Muscle layer of colon (tissue), 2 donors: ENCODE measurements around the gene TRDN.

Experiments used
- H3K27ac ChIP-seq: one replicate; pipeline ENCODE4 v1.7.0; 2013; ENCODE audit warnings: low read depth, mild to moderate bottlenecking, low read length, moderate library complexity
- H3K27me3 ChIP-seq, 2 donors: one replicate each; pipeline ENCODE4 v1.7.0; 2013; ENCODE audit warnings: low read length in 2 of 2, mild to moderate bottlenecking in 2 of 2; ENCODE audit not compliant: insufficient read depth in 2 of 2, control insufficient read depth in 1 of 2
- H3K36me3 ChIP-seq: one replicate; pipeline ENCODE4 v1.7.0; 2013; ENCODE audit warnings: mild to moderate bottlenecking, low read length; ENCODE audit not compliant: insufficient read depth
- H3K4me1 ChIP-seq: one replicate; pipeline ENCODE4 v1.7.0; 2013; ENCODE audit warnings: mild to moderate bottlenecking, low read length; ENCODE audit not compliant: insufficient read depth
- H3K4me3 ChIP-seq, 2 donors: one replicate each; pipeline ENCODE4 v1.7.0; 2013; ENCODE audit warnings: low read length in 2 of 2, low read depth in 1 of 2, mild to moderate bottlenecking in 1 of 2, moderate library complexity in 1 of 2
- H3K9ac ChIP-seq: one replicate; pipeline ENCODE4 v1.7.0; 2013; ENCODE audit warnings: low read length
- H3K9me3 ChIP-seq: one replicate; pipeline ENCODE4 v1.7.0; 2013; ENCODE audit warnings: mild to moderate bottlenecking, low read length
- donor health status: abdominal sarcoma.
- donor health status: Adenocarcinoma of cecum.

TRDN gene

GRCh38 chr6:123527406-123527805 lies 109.3 kb downstream of the TRDN start:
- no peak overlapping the region for H3K9ac ChIP-seq
- no peaks in the 10 kb centered on the region for H3K36me3 ChIP-seq
- H3K9me3 ChIP-seq, result no peaks in the 10 kb centered on the region
- H3K4me1 ChIP-seq, result no peaks in the 10 kb centered on the region
- no peaks in the 10 kb centered on the region for H3K27me3 ChIP-seq
- H3K27ac ChIP-seq, result no peak overlapping the region
- no peak overlapping the region for H3K4me3 ChIP-seq

GRCh38 chr6:123526128-123526527 lies 110.6 kb downstream of the TRDN start:
- H3K36me3 ChIP-seq, result no peaks in the 10 kb centered on the region
- H3K27ac ChIP-seq, result no peak overlapping the region
- H3K27me3 ChIP-seq, result no peaks in the 10 kb centered on the region
- no peaks in the 10 kb centered on the region for H3K4me1 ChIP-seq
- H3K9ac ChIP-seq, result no peak overlapping the region
- no peak overlapping the region for H3K4me3 ChIP-seq
- no peaks in the 10 kb centered on the region for H3K9me3 ChIP-seq

- H3K9me3 ChIP-seq, result no peaks in the 10 kb centered on the region
Observed at GRCh38 chr6:123524781-123525180, 112.0 kb downstream of the TRDN start.

GRCh38 chr6:123520217-123520616 lies 116.5 kb downstream of the TRDN start:
- H3K9ac ChIP-seq, result no peak overlapping the region
- H3K27ac ChIP-seq, result no peak overlapping the region
- no peak overlapping the region for H3K4me3 ChIP-seq
- H3K27me3 ChIP-seq, result no peaks in the 10 kb centered on the region
- H3K36me3 ChIP-seq, result no peaks in the 10 kb centered on the region
- no peaks in the 10 kb centered on the region for H3K4me1 ChIP-seq
- no peaks in the 10 kb centered on the region for H3K9me3 ChIP-seq

More at GRCh38 chr6:123524781-123525180, 112.0 kb downstream of the TRDN start:
- no peak overlapping the region for H3K4me3 ChIP-seq
- H3K27ac ChIP-seq, result no peak overlapping the region
- H3K9ac ChIP-seq, result no peak overlapping the region
- H3K4me1 ChIP-seq, result no peaks in the 10 kb centered on the region
- no peaks in the 10 kb centered on the region for H3K27me3 ChIP-seq
- H3K36me3 ChIP-seq, result no peaks in the 10 kb centered on the region

GRCh38 chr6:123519189-123519505 lies 117.6 kb downstream of the TRDN start:
- H3K9ac ChIP-seq, result no peak overlapping the region
- no peaks in the 10 kb centered on the region for H3K4me1 ChIP-seq
- no peak overlapping the region for H3K4me3 ChIP-seq
- no peaks in the 10 kb centered on the region for H3K36me3 ChIP-seq
- no peaks in the 10 kb centered on the region for H3K9me3 ChIP-seq
- H3K27ac ChIP-seq, result no peak overlapping the region
- no peaks in the 10 kb centered on the region for H3K27me3 ChIP-seq

- H3K4me1 ChIP-seq, result no peaks in the 10 kb centered on the region
- no peak overlapping the region for H3K4me3 ChIP-seq
- no peak overlapping the region for H3K27ac ChIP-seq
- H3K9ac ChIP-seq, result no peak overlapping the region
- H3K36me3 ChIP-seq, result no peaks in the 10 kb centered on the region
- no peaks in the 10 kb centered on the region for H3K9me3 ChIP-seq
- no peaks in the 10 kb centered on the region for H3K27me3 ChIP-seq
Observed at GRCh38 chr6:123518441-123519188, 118.1 kb downstream of the TRDN start.

GRCh38 chr6:123515715-123516114 lies 121.0 kb downstream of the TRDN start:
- Histone ChIP-seq H3K9me3 (no peaks in the 10 kb centered on the region), H3K27me3 (no peaks in the 10 kb centered on the region), H3K4me3 (no peak overlapping the region), H3K9ac (no peak overlapping the region), H3K27ac (no peak overlapping the region), H3K36me3 (no peaks in the 10 kb centered on the region), H3K4me1 (no peaks in the 10 kb centered on the region)

GRCh38 chr6:123509112-123509511 lies 127.6 kb downstream of the TRDN start:
- H3K4me3 ChIP-seq, result no peak overlapping the region
- no peaks in the 10 kb centered on the region for H3K4me1 ChIP-seq
- no peaks in the 10 kb centered on the region for H3K27me3 ChIP-seq
- no peak overlapping the region for H3K9ac ChIP-seq
- no peaks in the 10 kb centered on the region for H3K9me3 ChIP-seq
- H3K36me3 ChIP-seq, result no peaks in the 10 kb centered on the region
- no peak overlapping the region for H3K27ac ChIP-seq

GRCh38 chr6:123508290-123508689 lies 128.5 kb downstream of the TRDN start:
- H3K27me3 ChIP-seq, result no peaks in the 10 kb centered on the region
- H3K9ac ChIP-seq, result no peak overlapping the region
- no peaks in the 10 kb centered on the region for H3K36me3 ChIP-seq
- H3K27ac ChIP-seq, result no peak overlapping the region
- H3K4me1 ChIP-seq, result no peaks in the 10 kb centered on the region
- no peak overlapping the region for H3K4me3 ChIP-seq
- H3K9me3 ChIP-seq, result no peaks in the 10 kb centered on the region

GRCh38 chr6:123507582-123507981 lies 129.2 kb downstream of the TRDN start:
- Histone ChIP-seq H3K9me3 (no peaks in the 10 kb centered on the region), H3K4me3 (no peak overlapping the region), H3K36me3 (no peaks in the 10 kb centered on the region), H3K4me1 (no peaks in the 10 kb centered on the region), H3K27me3 (no peaks in the 10 kb centered on the region), H3K27ac (no peak overlapping the region), H3K9ac (no peak overlapping the region)

GRCh38 chr6:123503619-123504018 lies 133.1 kb downstream of the TRDN start:
- Histone ChIP-seq H3K4me1 (no peaks in the 10 kb centered on the region), H3K9me3 (no peaks in the 10 kb centered on the region), H3K9ac (no peak overlapping the region), H3K4me3 (no peak overlapping the region), H3K36me3 (no peaks in the 10 kb centered on the region), H3K27me3 (no peaks in the 10 kb centered on the region), H3K27ac (no peak overlapping the region)

- H3K4me3 ChIP-seq, result no peak overlapping the region
- no peaks in the 10 kb centered on the region for H3K4me1 ChIP-seq
- no peaks in the 10 kb centered on the region for H3K27me3 ChIP-seq
- H3K27ac ChIP-seq, result no peak overlapping the region
- H3K9ac ChIP-seq, result no peak overlapping the region
- no peaks in the 10 kb centered on the region for H3K36me3 ChIP-seq
- H3K9me3 ChIP-seq, result no peaks in the 10 kb centered on the region
Observed at GRCh38 chr6:123497025-123497424, 139.7 kb downstream of the TRDN start.
